Right hindlimb (tissue), 1 donor: Measurements from ENCODE around the gene OFD1.

Source experiments
- DNase-seq: peaks from one replicate; pipeline ENCODE4 v3.0.0-alpha.2; 2018

Gene OFD1

GRCh38 chrX:13756381-13756780 lies 21.8 kb downstream of the OFD1 start:
- DNase-seq: no peak

GRCh38 chrX:13759152-13759718 lies 24.7 kb downstream of the OFD1 start:
- DNase-seq: no peak

- DNase-seq: no peak
Measured at GRCh38 chrX:13760426-13760825, 25.9 kb downstream of the OFD1 start.

- DNase-seq: no peak
Measured at GRCh38 chrX:13761606-13762414, 27.3 kb downstream of the OFD1 start.

GRCh38 chrX:13763489-13763888 lies 28.9 kb downstream of the OFD1 start:
- no peak for DNase-seq

- DNase-seq: no peak
Measured at GRCh38 chrX:13764281-13764680, 29.7 kb downstream of the OFD1 start.

- peak; percentile 50 for DNase-seq
Measured at GRCh38 chrX:13764765-13765164, 30.2 kb downstream of the OFD1 start.

- no peak for DNase-seq
Measured at GRCh38 chrX:13768939-13769338, 34.4 kb downstream of the OFD1 start.

GRCh38 chrX:13770013-13770535 lies 35.5 kb downstream of the OFD1 start:
- no peak for DNase-seq

GRCh38 chrX:13774696-13775095 lies 40.1 kb downstream of the OFD1 start:
- no peak for DNase-seq

- no peak for DNase-seq
Measured at GRCh38 chrX:13775837-13776236, 41.3 kb downstream of the OFD1 start.

- no peak for DNase-seq
Measured at GRCh38 chrX:13776387-13776786, 41.8 kb downstream of the OFD1 start.

- no peak for DNase-seq
Measured at GRCh38 chrX:13778916-13779315, 44.4 kb downstream of the OFD1 start.

- DNase-seq: no peak
Measured at GRCh38 chrX:13780868-13781427, 46.4 kb downstream of the OFD1 start.

GRCh38 chrX:13786048-13786447 lies 51.5 kb downstream of the OFD1 start:
- no peak for DNase-seq

- DNase-seq: no peak
Measured at GRCh38 chrX:13790206-13791131, 55.9 kb downstream of the OFD1 start.

- no peak for DNase-seq
Measured at GRCh38 chrX:13791145-13791544, 56.6 kb downstream of the OFD1 start.

GRCh38 chrX:13791559-13791958 lies 57.0 kb downstream of the OFD1 start:
- no peak for DNase-seq

- DNase-seq: no peak
Measured at GRCh38 chrX:13793897-13794296, 59.3 kb downstream of the OFD1 start.

GRCh38 chrX:13794417-13794816 lies 59.9 kb downstream of the OFD1 start:
- no peak for DNase-seq

GRCh38 chrX:13797512-13797911 lies 63.0 kb downstream of the OFD1 start:
- DNase-seq: no peak

GRCh38 chrX:13798184-13798583 lies 63.6 kb downstream of the OFD1 start:
- no peak for DNase-seq

GRCh38 chrX:13803116-13803515 lies 68.6 kb downstream of the OFD1 start:
- no peak for DNase-seq
